Activated CD8-positive, alpha-beta memory T cell treated with anti-CD3 and anti-CD28 coated beads, Interleukin-2, amount 50 U/mL, for 1 hour (primary cell): ENCODE measurements around the gene CD74.

Source experiments
- DNase-seq: peaks from one replicate; pipeline ENCODE4 v3.0.0-alpha.2; 2020; ENCODE audit errors: extremely low read depth

The CD74 gene

DNA sequence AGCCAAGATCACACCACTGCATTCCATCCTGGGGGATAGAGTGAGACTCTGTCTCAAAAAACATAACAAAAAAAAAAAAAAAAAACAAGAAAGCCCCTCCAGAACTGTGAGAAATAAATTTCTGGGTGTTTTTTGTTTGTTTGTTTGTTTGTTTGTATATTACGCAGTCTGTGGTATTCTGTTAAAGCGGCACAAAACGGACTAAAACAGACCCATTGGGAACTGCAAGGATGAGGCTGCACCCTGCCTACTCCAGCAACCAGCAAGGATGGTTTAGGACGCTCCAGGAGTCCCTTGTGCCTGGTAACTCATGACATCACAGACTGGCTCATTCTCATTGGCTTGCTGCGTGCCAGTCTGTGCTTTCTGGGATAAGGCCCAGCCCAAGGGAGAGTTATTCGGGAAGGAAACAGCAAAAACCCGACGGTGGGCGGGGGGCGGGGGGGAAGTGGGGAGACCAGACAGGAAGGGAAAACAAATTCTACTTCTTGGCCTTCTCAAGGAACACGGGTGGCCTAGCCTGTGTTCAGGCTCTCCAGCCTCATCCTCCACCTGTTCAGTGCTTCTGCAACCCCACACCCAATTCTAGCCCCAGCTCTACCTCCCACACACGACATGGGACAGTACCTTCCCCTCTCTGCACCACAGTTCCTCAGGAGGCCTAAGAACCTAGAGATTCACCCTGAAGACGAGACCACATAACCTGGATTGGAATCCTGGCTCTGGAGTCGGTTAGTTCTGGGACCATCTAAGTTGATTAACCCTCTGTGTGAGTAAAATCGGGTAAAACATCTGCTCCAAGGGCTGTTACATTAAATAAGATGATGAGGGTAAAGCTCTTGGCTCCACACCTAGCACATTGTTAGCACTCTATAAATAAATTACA lies 2.8 kb downstream of the CD74 start:
- no peak for DNase-seq

DNA sequence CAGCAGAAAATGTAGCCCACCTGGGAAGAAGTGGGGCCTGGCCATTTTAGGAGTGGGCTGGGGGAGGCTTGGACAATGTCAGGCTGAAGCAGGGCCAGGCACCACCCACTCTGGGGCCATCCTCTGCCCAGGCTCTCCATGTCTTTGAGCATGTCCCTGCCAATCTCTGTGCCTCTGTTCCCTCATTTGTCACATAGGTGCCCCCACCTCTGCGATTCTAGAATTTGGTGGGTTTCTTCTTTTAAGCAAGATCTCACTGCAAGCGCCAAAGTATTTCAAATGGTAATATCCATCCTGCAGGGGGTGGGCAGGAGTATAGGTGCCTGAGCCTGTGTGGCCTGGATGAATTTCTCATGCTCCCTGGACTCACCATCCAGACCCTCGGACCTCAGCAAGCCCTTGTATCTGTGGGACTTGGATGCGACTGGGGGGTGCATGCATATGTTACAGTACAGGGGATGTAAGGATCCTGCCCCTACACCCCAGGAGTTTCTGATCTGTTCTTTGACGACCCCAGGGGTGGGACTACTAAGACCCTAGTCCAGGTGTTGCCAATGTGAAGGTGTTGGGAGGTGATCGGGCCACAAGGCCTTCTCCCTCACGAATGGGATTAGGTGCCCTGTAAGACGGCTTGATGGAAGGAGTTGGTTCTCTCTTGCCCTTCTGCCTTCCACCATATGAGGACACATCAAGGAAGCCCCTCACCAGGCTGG lies 4.3 kb downstream of the CD74 start:
- no peak for DNase-seq

DNA sequence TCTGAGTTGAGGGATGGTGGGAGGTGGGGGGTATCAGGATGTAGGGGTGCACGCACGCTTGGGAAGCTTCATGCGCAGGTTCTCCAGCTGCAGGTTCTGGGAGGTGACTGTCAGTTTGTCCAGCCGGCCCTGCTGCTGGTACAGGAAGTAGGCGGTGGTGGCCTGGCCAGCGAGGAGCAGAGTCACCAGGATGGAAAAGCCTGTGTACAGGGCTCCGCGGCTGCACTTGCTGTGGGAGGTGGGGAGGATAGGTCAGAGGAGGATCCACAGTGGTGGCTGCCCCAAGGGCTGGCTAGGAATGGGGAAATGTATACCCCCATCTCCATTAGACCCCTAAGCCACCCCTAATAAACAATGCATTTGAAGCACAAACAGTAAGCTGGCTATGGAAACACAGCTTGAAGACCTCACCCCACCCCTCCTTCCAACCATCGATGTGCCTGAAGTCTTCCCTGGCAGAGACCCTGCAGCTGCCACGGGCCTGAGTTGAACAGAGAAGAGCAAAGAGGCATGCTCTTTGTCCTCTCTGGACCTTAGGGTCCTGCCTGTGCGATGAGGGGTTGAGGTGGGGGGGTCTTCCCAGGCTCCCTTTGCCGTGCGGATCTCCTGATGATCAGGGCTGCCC lies 5.5 kb downstream of the CD74 start:
- no peak for DNase-seq

DNA sequence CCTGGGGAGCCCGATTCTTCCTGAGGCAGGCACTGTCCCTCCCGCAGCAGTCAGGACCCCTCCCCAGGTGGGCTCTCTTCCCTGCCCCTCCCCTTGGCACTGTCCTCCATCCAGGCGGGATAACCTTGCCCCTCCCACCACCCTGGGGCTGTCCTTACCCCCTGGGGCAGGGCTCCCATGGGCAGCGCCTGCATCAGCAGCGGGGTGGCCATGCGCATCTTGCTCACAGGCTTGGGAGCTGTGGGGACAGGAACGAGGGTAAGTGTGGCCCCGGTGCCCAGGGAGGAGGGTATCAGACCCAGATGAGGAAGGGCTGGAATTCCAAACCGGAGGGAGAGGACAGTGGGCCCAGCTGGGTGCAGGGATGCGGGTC lies 6.0 kb downstream of the CD74 start:
- DNase-seq: no peak

DNA sequence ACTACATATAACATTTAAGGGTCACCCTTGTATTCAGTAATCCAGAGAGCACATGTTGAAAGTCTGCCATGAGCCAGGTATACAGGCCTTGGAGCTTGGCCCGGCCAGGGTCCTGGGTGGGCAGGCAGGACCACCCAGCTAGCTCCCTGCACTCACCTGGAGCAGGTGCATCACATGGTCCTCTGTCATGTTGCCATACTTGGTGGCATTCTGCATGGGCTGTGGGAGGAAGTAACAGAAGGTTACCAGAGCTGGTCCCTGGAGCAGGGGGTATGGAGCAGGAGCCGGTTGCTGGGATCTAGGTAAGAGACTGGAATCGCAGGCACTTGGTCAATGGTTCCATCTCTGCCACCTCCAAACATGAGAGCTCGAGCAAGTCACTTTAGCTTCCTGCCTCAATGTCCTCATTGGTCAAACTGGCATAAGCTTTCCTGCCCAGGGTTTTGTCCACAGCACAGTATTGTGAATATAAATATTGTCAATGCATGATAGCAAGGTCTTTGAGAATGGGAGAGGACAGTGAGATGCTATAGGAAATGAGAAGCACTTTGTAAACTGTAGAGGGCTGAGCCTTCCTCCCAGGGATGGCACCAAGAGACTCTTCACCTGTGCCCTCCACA lies 6.5 kb downstream of the CD74 start:
- DNase-seq: no peak

DNA sequence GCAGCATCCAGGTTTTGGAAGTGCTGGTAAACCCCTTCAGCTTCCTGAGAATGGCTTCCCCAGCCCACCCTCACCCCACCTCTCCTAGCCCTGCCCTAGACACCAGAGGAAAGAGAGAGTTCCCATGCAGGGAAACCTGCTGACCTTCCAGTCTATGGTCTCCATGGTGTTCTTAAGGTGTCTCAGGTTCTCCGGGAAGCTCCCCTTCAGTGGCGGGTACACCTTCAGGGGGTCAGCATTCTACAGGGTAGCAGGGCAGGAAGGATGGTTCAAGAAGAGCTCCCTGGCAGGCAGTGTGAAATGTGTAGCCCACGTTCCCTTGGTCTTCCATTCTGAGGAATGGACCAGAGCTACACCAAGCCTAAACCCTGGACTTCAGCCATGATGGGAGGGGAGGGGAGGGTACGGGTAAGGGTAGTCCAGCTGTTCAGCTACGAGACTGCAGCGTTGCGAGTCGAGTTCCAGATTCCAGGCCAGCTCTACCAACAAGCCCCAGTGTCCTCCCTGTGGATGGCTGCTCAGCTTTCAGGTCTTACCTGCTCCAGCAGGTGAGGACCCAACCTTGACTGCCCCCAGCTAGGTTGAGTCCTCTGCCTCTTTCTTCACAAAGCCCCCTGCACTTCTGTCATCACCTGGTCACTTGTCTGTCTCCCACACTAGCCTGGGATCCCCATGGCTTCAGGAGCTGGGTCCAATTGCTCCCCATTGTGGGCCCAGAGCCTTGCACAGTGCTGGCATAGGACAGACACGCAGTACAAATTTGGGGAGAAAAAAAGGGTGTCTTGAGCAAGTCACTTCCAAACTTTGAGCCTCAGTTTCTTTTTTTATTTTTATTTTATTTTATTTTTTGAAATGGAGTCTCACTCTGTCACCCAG lies 7.5 kb downstream of the CD74 start:
- no peak for DNase-seq

DNA sequence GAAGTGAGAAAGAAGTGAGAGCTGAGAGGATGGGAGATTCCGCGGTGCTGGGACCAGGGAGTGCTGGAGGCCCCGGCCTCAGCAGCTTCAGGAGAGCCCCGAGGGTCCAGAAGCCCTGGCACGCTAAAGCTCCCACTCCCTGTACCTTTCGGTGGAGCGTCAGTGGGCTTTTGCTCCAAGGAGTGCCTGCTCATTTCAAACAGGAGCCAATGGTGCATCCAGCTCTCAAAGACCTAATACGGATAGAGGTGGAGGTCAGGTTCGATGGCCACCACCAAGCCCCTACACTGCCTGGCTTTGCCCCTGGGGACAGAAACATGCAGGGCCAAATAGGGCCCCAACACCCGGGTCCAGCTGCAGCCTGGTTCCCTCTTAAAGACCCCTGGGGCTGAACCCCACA lies 8.2 kb downstream of the CD74 start:
- DNase-seq: no peak

DNA sequence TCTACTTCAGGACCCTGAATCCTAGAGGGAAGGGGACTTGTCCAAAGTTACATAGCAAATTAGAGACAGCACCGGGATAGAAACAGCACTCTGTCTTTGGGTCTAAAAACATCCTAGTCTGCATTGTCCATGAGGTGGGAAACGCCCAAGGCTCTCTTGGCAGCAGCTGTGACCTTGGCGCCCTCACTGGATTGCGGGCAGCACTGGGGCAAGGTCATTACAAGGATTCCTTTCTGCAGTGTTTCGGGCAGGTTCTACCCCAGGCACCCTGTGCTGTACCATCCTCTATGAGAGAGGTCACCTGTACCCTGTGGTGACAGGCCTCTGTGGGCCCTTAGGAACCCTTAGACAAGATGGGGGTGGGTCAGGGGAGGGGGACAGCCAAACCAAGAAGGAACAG lies 8.6 kb downstream of the CD74 start:
- no peak for DNase-seq

- DNase-seq: no peak
Measured at GRCh38 chr5:150402901-150403342, 9.8 kb downstream of the CD74 start.

DNA sequence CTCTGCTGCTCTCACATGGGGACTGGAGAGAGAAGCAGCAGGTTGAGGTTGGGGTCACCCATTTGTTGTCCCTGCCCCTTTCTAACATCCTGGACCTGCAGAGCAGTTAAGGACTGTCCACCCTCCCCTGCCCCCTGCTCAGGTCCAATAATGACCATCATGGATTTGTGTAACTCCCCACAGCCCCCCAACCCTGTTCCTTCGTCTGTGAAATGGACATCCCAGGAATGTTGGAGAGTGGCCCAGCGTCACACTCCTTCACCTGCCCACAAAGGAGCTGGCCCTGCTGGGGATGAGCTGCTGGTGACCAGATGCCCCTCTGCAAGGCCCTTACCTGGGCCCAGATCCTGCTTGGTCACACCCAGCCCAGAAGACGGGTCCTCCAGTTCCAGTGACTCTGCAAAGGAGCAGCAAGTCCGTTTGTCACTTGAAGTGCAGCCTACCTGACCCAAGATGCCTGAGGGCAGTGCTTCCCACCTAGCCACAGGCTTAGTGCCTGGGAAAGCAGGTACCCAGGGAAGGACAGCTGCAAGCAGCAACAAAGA lies 10.4 kb downstream of the CD74 start:
- no peak for DNase-seq

GRCh38 chr5:150401376-150402228 lies 11.1 kb downstream of the CD74 start:
- no peak for DNase-seq

GRCh38 chr5:150401076-150401375 lies 11.7 kb downstream of the CD74 start:
- no peak for DNase-seq

GRCh38 chr5:150400316-150401075 lies 12.2 kb downstream of the CD74 start:
- DNase-seq: no peak

- no peak for DNase-seq
Measured at GRCh38 chr5:150399524-150400211, 13.0 kb downstream of the CD74 start.

DNA sequence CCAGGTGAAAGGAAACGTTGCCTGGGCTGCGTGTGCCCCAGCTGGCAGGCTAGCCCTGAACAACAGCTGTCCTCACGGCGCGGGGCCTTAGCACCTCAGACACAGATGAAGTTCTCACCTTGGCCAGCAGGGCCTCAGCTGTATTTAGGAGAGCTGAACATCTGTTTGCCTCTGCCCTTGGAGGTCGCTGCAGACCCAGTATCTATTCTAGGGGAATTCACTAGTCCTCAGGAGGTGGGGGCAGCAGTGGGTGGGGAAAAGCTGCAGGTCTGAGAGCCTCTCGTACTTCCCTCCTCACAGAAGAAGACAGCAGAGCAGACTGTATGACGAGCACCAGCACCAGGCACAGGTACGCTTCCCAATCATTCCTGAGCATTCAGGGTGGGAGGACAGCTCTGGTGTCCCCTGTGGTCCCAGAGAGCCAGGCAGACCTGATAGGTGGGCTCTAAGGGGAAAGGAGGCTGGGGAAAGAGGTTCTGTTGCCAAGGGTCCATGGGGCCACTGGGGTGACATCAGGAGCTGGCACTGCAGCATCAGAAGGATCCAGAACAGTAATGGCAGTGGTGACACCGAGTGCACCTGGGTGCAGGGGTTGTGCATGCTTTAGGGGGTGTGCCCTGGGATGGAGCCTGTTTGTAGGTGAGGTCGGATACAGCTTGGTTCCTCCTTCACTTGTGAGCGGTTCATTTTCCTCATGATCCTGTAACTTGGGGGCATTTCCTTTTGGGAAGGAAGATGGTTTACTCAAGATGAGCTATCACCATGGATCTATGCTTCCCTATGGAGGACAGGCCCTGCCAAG lies 13.8 kb downstream of the CD74 start:
- DNase-seq: no peak

DNA sequence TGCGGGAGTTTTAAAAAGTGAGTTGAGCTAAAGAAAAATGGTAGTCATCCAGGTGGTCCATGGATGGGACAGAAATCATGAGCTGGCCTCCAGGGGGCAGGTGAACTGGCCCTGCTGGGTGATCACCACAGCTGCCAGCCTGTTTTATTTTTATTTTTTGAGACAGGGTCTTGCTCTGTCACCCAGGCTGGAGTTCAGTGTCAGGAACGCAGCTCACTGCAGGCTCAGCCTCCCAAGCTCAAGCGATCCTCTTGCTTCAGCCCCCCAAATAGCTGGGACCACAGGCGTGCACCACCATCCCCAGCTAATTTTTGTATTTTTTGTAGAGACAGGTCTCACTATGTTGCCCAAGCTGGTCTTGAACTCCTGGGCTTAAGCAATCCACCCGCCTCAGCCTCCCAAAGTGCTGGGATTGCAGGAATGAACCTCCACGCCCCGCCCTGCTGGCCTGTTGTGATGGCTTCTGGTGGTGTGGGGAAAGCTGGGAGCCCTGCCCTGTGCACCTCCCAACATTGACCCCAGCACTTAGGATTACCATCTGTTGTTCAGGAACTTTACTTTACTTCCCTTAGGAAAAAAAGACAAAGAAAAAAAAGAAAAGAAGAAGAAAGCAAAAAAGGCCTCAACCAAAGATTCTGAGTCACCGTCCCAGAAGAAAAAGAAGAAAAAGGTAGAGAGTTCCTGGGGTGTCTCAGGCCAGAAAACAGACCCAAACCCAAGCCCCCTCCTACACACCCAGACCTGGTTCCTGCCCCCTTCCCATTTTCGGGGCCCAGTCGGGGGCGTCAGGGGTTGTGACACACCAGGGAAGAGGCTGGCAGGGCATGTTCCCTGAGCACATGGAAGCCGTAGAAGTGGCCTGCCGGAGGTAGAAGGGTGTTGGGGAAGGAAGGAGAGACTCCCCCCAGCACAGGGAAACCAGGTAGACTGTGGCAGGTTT lies 14.7 kb downstream of the CD74 start:
- no peak for DNase-seq
